Measurements from ENCODE around the gene CMTM5. TPM values are rescaled to one million over a fixed set of nuclear protein-coding genes. Genes with fewer than 3 reads are reported as not detected.

CMTM5 gene
- total and polyA plus RNA-seq, 8 donors = 0.61 to 1.3 (median 1.1) TPM; not detected in 4

DNA sequence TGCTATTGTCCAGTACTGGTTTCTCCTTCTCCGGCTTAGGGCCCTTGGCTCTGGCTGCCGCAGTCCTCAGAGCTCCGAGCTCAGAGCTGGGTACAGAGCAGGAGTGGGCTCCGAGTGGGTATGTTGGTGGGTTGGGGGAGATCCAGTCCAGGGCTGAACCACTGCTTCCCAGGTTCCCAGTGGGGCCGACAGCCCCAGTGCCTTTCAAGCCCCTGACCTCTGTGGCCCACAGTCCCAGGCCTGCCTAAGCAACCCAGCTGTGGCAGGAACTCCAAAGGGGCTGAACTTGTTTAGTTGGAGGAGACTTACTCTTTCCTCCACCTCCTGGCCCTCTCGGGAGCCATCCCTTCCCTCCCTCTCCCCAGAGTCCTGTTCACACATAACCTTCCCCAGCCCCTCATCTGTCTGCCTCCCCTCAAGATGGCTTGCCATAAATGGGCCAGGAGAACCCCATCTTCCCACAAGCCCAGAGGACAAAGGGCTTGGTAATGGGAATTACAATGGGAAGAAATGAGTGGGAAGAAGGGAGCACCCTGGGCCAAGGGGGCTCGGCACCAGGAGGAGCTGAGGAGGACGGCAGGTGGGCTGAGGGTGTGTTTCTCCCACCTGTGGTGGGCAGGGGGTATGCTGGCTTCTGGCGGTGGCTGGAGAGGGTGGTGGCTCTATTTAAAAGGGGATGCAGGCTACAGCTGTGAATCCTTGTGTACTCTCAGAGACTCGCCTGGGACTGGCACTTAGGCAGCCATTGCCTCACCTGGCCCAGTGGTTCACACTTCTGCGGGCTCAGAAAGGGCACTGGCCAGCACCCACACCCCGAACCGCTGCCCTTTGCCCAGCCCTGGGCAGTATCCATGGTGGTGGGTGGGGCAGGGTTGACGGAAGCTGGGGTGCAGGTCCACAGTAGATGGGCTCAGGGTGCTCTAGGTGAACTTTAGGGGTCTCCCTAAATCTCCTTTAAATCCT is 35.0 kb downstream of the CMTM5 start:
- no peak overlapping the region for H3K27ac ChIP-seq
- no peaks in the 10 kb centered on the region for H3K36me3 ChIP-seq
- no peak for DNase-seq
- no peaks in the 10 kb centered on the region for H3K4me1 ChIP-seq
- H3K9me3 ChIP-seq = no peaks in the 10 kb centered on the region
- peaks cover 0 to 13% (median 0%) of the 10 kb centered on the region in 3 donors for H3K27me3 ChIP-seq
- TF ChIP-seq POLR2A (IDR thresholded peaks at IDR 0.05) (no peak), EP300 (IDR thresholded peaks at IDR 0.05) (no peak), POLR2AphosphoS5 (IDR thresholded peaks at IDR 0.05) (no peak)
- TF ChIP-seq, protein P1, sequence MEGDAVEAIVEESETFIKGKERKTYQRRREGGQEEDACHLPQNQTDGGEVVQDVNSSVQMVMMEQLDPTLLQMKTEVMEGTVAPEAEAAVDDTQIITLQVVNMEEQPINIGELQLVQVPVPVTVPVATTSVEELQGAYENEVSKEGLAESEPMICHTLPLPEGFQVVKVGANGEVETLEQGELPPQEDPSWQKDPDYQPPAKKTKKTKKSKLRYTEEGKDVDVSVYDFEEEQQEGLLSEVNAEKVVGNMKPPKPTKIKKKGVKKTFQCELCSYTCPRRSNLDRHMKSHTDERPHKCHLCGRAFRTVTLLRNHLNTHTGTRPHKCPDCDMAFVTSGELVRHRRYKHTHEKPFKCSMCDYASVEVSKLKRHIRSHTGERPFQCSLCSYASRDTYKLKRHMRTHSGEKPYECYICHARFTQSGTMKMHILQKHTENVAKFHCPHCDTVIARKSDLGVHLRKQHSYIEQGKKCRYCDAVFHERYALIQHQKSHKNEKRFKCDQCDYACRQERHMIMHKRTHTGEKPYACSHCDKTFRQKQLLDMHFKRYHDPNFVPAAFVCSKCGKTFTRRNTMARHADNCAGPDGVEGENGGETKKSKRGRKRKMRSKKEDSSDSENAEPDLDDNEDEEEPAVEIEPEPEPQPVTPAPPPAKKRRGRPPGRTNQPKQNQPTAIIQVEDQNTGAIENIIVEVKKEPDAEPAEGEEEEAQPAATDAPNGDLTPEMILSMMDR (IDR thresholded peaks at IDR 0.05) = no peak
- WGBS, 5 donors = 72 to 77% (median 76%) methylated on average over 12 to 14 of the region's 14 CpGs
- H3K4me3 ChIP-seq = no peak overlapping the region
- intact Hi-C loops (cut with DNase I; ENCODE audit: low total_unique reads) = no loop called here

DNA sequence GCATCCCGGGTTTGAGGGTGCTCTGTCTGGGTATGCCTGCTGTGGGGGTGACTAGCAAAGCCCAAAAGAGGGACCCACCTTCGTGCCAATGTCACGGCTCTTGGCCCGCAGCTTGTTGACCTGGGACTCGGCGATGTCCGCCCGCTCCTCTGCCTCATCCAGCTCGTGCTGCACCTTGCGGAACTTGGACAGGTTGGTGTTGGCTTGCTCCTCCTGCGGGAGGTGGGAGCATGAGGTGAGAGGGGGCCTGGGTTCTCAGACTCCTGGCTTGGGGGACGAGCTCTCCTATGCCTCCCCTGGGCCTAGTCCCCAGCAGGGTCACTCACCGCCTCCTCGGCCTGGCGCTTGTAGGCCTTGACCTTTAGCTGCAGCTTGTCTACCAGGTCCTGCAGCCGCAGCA is 36.8 kb downstream of the CMTM5 start:
- Histone ChIP-seq H3K27ac (no peak overlapping the region), H3K4me3 (no peak overlapping the region), H3K27me3 (peaks cover 0 to 14% (median 0%) of the 10 kb centered on the region in 3 donors), H3K4me1 (no peaks in the 10 kb centered on the region), H3K36me3 (no peaks in the 10 kb centered on the region), H3K9me3 (no peaks in the 10 kb centered on the region)
- TF ChIP-seq POLR2AphosphoS5 (IDR thresholded peaks at IDR 0.05) = no peak
- no peak for TF ChIP-seq EP300 (IDR thresholded peaks at IDR 0.05)
- TF ChIP-seq POLR2A (IDR thresholded peaks at IDR 0.05) = no peak
- DNase-seq = no peak
- WGBS, 5 donors = 87 to 92% (median 90%) methylated on average over 15 to 16 of the region's 16 CpGs
- intact Hi-C loops (cut with DNase I; ENCODE audit: low total_unique reads) = no loop called here

DNA sequence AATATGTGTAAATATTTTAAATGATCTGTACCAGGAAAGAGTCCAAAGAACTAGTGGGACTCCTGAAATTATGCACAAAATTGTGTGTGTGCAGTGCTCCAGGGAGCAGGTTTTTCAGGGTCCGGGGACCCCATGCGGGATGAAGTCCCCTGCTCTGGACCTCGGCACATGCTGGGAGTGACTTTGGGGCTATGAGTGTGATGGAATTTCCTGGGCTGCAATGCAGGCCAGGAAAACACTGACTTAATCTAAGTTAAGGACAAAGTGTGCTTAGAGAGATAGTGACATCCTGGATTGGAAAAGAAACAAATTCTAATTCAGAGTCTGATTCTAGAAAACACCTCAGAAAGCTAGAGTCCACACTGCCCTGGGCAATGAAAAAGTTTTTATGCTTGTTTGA is 37.4 kb downstream of the CMTM5 start:
- TF ChIP-seq POLR2AphosphoS5 (IDR thresholded peaks at IDR 0.05) = no peak
- TF ChIP-seq, protein P1 (IDR thresholded peaks at IDR 0.05) = no peak
- TF ChIP-seq EP300 (IDR thresholded peaks at IDR 0.05) = no peak
- TF ChIP-seq POLR2A (IDR thresholded peaks at IDR 0.05) = no peak
- intact Hi-C loops (cut with DNase I; ENCODE audit: low total_unique reads) = no loop called here
- Histone ChIP-seq H3K27ac (no peak overlapping the region), H3K4me1 (no peaks in the 10 kb centered on the region), H3K9me3 (no peaks in the 10 kb centered on the region), H3K4me3 (no peak overlapping the region), H3K36me3 (no peaks in the 10 kb centered on the region), H3K27me3 (peaks cover 0 to 16% (median 0%) of the 10 kb centered on the region in 3 donors)
- 53 to 73% (median 61%) methylated on average over 3 of the region's 3 CpGs for whole genome bisulfite sequencing, 5 donors
- no peak for DNase-seq

DNA sequence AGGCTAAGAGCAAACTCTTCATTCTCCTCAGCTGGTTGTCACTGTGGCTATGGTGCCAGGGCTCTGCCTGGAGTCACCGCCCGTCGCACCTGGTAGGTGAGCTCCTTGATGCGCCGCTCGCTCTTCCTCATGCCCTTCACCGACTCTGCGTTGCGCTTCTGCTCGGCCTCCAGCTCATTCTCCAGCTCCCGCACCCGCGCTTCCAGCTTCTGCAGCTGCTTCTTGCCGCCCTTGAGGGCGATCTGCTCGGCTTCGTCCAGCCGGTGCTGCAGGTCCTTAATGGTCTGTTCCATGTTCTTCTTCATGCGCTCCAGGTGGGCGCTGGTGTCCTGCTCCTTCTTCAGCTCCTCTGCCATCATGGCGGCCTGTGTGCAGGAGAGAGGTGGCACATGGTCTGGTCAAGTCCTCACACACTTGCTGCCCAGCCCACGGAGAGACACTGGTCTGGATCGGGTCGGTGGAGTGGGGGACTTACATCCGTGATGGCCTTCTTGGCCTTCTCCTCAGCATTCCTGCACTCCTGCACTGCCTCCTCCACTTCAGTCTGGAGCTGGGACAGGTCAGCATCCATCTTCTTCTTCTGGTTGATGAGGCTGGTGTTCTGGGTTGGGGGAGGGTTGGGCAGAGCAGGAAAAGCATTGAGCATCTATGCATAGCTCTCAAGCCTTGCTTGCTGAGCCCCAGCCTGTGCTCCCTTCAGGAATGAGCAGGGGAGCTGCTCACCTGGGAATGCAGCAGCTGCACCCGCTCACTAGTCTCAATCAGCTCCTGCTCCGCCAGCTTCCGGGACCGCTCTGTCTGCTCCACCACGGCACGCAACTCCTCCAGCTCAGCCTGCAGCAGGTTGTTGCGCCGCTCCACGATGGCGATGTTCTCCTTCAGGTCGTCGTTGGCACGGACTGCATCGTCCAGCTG is 38.3 kb downstream of the CMTM5 start:
- 89 to 95% (median 93%) methylated on average over 26 to 39 of the region's 39 CpGs for WGBS, 5 donors
- peak in 1 of 2 donors; percentile 33 for DNase-seq
- Histone ChIP-seq H3K27ac (no peak overlapping the region), H3K4me3 (no peak overlapping the region), H3K36me3 (no peaks in the 10 kb centered on the region), H3K9me3 (no peaks in the 10 kb centered on the region), H3K4me1 (no peaks in the 10 kb centered on the region), H3K27me3 (peaks cover 0 to 20% (median 0%) of the 10 kb centered on the region in 3 donors)
- TF ChIP-seq POLR2A (IDR thresholded peaks at IDR 0.05) = no peak
- TF ChIP-seq, protein P1 (IDR thresholded peaks at IDR 0.05) = no peak
- TF ChIP-seq POLR2AphosphoS5 (IDR thresholded peaks at IDR 0.05) = no peak
- no peak for TF ChIP-seq EP300 (IDR thresholded peaks at IDR 0.05)
- intact Hi-C loops (cut with DNase I; ENCODE audit: low total_unique reads) = no loop called here

All from stomach (tissue), 9 donors.